Measurements from ENCODE around the gene CKMT2.
"Not testable (repeated sequence)": the region's sequence is repeated elsewhere in the genome, so short reads cannot be mapped to it uniquely, and the experiment has no call there.

The CKMT2 gene

GRCh38 chr5:81245871-81246235 lies 12.7 kb downstream of the CKMT2 start:
- no peak overlapping the region for H2AFZ ChIP-seq (ENCODE audit: low read depth, low read length)
- no peaks in the 10 kb centered on the region for H3K4me1 ChIP-seq (ENCODE audit: insufficient read depth, low read length)
- no peaks in the 10 kb centered on the region for H3K27me3 ChIP-seq (ENCODE audit: insufficient read depth, low read length)
- no peak overlapping the region for H3K4me3 ChIP-seq (ENCODE audit: low read length)
- peaks cover 2% of the 10 kb centered on the region for H3K36me3 ChIP-seq (ENCODE audit: insufficient read depth, low read length)
- no peaks in the 10 kb centered on the region for H3K9me3 ChIP-seq (ENCODE audit: low read length)

DNA sequence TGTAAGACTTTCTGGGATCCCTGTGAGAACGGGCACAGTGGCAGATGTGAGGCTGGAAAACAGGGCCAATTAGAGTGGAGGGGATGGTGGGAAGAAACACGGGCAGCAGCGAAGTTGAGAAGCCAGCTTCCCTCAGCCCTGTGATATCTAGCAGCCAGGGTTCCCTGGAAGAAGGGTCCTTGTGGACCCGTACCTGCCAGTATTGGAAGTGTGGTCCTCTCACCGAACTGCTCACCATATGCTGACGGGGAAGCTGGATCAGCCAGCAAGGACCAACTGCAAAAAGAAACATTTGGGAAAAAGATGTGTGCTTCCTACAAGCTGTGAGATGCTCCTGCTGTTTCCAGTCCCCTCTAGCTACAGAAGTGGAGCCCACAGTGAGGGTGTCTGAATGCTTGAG lies 13.6 kb downstream of the CKMT2 start:
- H3K4me1 ChIP-seq (ENCODE audit: insufficient read depth, low read length): no peaks in the 10 kb centered on the region
- H3K27me3 ChIP-seq (ENCODE audit: insufficient read depth, low read length): no peaks in the 10 kb centered on the region
- no peak overlapping the region for H2AFZ ChIP-seq (ENCODE audit: low read depth, low read length)
- peaks cover 2% of the 10 kb centered on the region for H3K36me3 ChIP-seq (ENCODE audit: insufficient read depth, low read length)
- no peak overlapping the region for H3K4me3 ChIP-seq (ENCODE audit: low read length)
- H3K9me3 ChIP-seq (ENCODE audit: low read length): no peaks in the 10 kb centered on the region

DNA sequence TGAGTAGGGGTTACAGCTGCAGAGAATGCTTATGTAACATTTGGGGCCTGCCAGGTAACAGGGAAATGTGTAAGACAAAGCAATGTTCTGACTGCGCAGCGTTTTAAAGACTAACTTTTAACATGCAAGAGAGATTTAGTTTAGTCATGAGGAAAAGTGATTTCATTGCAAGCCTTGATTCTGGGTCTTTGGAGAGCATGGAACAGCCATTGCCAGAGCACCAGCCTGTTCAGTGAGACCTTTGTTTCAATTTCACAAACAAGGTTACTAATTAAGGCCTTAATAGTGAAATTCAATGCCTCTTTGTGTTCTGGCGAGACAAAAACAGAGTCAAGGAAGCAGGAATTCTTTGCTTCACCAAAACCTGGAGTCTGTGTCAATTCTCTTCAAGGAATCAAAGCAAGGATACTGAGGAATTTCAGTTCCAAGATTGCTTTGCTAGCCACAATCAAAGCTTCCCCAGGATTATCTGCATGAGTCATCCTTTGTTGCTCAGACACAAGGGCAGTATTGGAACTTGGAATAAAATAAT lies 14.4 kb downstream of the CKMT2 start:
- no peak overlapping the region for H2AFZ ChIP-seq (ENCODE audit: low read depth, low read length)
- H3K9me3 ChIP-seq (ENCODE audit: low read length): no peaks in the 10 kb centered on the region
- peaks cover 2% of the 10 kb centered on the region for H3K36me3 ChIP-seq (ENCODE audit: insufficient read depth, low read length)
- no peaks in the 10 kb centered on the region for H3K4me1 ChIP-seq (ENCODE audit: insufficient read depth, low read length)
- H3K4me3 ChIP-seq (ENCODE audit: low read length): no peak overlapping the region
- no peaks in the 10 kb centered on the region for H3K27me3 ChIP-seq (ENCODE audit: insufficient read depth, low read length)

DNA sequence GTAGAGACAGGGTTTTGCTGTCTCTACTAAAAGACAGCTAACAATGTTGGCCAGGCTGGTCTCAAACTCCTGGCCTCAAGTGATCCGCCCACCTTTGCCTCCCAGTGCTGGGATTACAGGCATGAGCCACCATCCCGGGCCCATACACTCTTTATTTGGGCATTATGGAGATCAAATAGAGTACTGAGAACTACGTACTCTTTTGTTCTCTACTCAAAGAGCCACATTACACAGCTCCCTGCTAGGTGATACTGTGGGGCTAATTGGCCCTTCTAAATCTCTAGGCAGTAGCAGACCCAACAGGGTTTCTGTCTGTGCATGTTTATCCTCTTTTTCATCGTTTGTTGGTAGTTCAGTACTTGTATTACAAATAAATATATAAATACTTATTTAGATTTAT lies 16.1 kb downstream of the CKMT2 start:
- H3K9me3 ChIP-seq (ENCODE audit: low read length): peaks cover 4% of the 10 kb centered on the region
- H3K4me1 ChIP-seq (ENCODE audit: insufficient read depth, low read length): no peaks in the 10 kb centered on the region
- no peak overlapping the region for H3K4me3 ChIP-seq (ENCODE audit: low read length)
- H3K27me3 ChIP-seq (ENCODE audit: insufficient read depth, low read length): no peaks in the 10 kb centered on the region
- no peak overlapping the region for H2AFZ ChIP-seq (ENCODE audit: low read depth, low read length)
- peaks cover 2% of the 10 kb centered on the region for H3K36me3 ChIP-seq (ENCODE audit: insufficient read depth, low read length)

GRCh38 chr5:81250004-81250403 lies 16.9 kb downstream of the CKMT2 start:
- Histone ChIP-seq H2AFZ (ENCODE audit: low read depth, low read length) (no peak overlapping the region), H3K9me3 (ENCODE audit: low read length) (peaks cover 4% of the 10 kb centered on the region), H3K36me3 (ENCODE audit: insufficient read depth, low read length) (peaks cover 2% of the 10 kb centered on the region), H3K4me1 (ENCODE audit: insufficient read depth, low read length) (no peaks in the 10 kb centered on the region), H3K27me3 (ENCODE audit: insufficient read depth, low read length) (no peaks in the 10 kb centered on the region), H3K4me3 (ENCODE audit: low read length) (no peak overlapping the region)

DNA sequence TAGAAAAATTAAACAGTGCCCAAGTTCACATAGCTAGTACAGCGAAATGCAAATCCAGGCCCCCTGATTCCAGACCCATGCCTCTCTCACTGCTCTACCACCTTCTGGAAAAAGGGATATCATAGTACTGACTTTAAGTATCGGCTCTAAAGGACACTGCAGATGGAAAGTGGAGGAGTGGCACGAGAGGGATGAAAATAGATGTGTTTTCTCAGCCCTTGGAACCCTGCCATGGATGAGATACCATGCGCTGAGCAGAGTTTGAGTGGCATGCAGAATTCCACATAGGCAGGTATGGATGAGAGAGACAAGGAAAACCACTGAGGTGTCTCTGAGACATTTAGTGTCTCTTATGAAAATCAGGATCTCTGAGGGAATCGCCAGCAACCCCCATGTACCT lies 18.8 kb downstream of the CKMT2 start:
- Histone ChIP-seq H2AFZ (ENCODE audit: low read depth, low read length) (no peak overlapping the region), H3K27me3 (ENCODE audit: insufficient read depth, low read length) (no peaks in the 10 kb centered on the region), H3K4me1 (ENCODE audit: insufficient read depth, low read length) (no peaks in the 10 kb centered on the region), H3K36me3 (ENCODE audit: insufficient read depth, low read length) (no peaks in the 10 kb centered on the region), H3K4me3 (ENCODE audit: low read length) (no peak overlapping the region), H3K9me3 (ENCODE audit: low read length) (peaks cover 4% of the 10 kb centered on the region)

GRCh38 chr5:81252904-81253303 lies 19.8 kb downstream of the CKMT2 start:
- no peaks in the 10 kb centered on the region for H3K4me1 ChIP-seq (ENCODE audit: insufficient read depth, low read length)
- peaks cover 4% of the 10 kb centered on the region for H3K9me3 ChIP-seq (ENCODE audit: low read length)
- no peak overlapping the region for H2AFZ ChIP-seq (ENCODE audit: low read depth, low read length)
- H3K27me3 ChIP-seq (ENCODE audit: insufficient read depth, low read length): no peaks in the 10 kb centered on the region
- H3K36me3 ChIP-seq (ENCODE audit: insufficient read depth, low read length): no peaks in the 10 kb centered on the region
- no peak overlapping the region for H3K4me3 ChIP-seq (ENCODE audit: low read length)

DNA sequence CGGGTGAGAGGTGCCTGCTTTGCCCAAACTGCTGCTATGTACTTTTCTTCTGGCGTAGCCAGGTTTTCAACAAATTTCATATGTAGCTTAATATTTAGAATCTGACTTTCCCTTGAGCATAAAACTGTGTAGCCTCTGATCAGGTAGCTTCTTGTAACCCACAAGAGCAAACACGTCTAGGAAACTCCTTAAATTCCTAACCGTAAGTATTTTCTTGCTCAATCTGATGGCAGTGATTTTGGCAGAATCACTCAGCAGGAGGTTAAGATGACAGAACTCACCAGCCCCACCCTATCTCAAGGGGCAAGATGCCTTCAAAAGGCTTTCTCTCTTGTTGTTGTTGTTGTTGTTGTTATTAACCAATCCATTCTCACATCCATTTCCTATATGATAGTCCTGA lies 20.8 kb downstream of the CKMT2 start:
- H3K4me3 ChIP-seq (ENCODE audit: low read length): no peak overlapping the region
- H3K4me1 ChIP-seq (ENCODE audit: insufficient read depth, low read length): no peaks in the 10 kb centered on the region
- no peaks in the 10 kb centered on the region for H3K36me3 ChIP-seq (ENCODE audit: insufficient read depth, low read length)
- H3K27me3 ChIP-seq (ENCODE audit: insufficient read depth, low read length): no peaks in the 10 kb centered on the region
- H3K9me3 ChIP-seq (ENCODE audit: low read length): peaks cover 4% of the 10 kb centered on the region
- no peak overlapping the region for H2AFZ ChIP-seq (ENCODE audit: low read depth, low read length)

GRCh38 chr5:81254886-81255559 lies 21.9 kb downstream of the CKMT2 start:
- Histone ChIP-seq H3K4me3 (ENCODE audit: low read length) (no peak overlapping the region), H3K4me1 (ENCODE audit: insufficient read depth, low read length) (no peaks in the 10 kb centered on the region), H2AFZ (ENCODE audit: low read depth, low read length) (no peak overlapping the region), H3K9me3 (ENCODE audit: low read length) (peaks cover 7% of the 10 kb centered on the region), H3K36me3 (ENCODE audit: insufficient read depth, low read length) (no peaks in the 10 kb centered on the region), H3K27me3 (ENCODE audit: insufficient read depth, low read length) (no peaks in the 10 kb centered on the region)

DNA sequence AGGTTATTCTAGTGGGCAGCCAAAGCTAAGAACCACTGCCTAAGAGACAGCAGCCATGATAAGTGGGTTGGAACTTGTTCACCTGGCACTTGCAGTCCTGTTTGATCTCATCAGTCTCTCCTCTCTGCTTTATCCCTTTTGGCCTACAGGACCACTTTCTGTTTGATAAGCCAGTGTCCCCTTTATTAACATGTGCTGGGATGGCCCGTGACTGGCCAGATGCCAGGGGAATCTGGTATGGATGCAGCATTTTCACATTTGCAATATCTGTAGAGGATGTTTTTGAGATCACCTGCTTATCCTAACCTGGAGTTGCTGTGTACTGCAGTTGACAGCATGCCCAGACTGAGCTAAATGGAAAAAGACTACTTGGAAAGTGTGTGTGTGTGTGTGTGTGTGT lies 23.6 kb downstream of the CKMT2 start:
- no peaks in the 10 kb centered on the region for H3K36me3 ChIP-seq (ENCODE audit: insufficient read depth, low read length)
- no peak overlapping the region for H2AFZ ChIP-seq (ENCODE audit: low read depth, low read length)
- H3K4me1 ChIP-seq (ENCODE audit: insufficient read depth, low read length): no peaks in the 10 kb centered on the region
- H3K9me3 ChIP-seq (ENCODE audit: low read length): peaks cover 7% of the 10 kb centered on the region
- no peaks in the 10 kb centered on the region for H3K27me3 ChIP-seq (ENCODE audit: insufficient read depth, low read length)
- H3K4me3 ChIP-seq (ENCODE audit: low read length): no peak overlapping the region

- not testable (repeated sequence) for H2AFZ ChIP-seq (ENCODE audit: low read depth, low read length); H3K36me3 ChIP-seq (ENCODE audit: insufficient read depth, low read length); H3K4me1 ChIP-seq (ENCODE audit: insufficient read depth, low read length); H3K4me3 ChIP-seq (ENCODE audit: low read length); H3K9me3 ChIP-seq (ENCODE audit: low read length); H3K27me3 ChIP-seq (ENCODE audit: insufficient read depth, low read length)
These were observed 29.7 kb downstream of the CKMT2 start for GRCh38 chr5:81262796-81263195.

DNA sequence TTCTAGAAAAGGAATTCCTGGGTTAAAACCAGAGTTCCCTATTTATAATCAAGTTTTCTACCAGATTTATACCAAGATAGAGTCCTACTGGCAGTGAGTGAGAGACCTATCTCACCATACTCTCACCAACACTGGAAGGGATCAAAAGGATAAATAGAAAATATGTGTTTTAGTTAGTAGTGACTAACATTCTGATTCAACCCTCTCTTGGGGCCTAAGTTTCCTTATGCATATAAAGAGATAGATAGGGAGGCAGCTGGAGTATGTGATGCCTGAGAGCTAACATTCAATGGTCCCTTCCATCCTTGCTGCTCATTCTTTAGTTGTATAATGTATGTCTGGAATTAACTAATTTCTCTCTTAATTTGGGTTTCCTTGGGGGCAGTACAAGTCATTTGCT lies 32.0 kb downstream of the CKMT2 start:
- Histone ChIP-seq H3K27me3 (ENCODE audit: insufficient read depth, low read length) (no peaks in the 10 kb centered on the region), H3K9me3 (ENCODE audit: low read length) (peaks cover 3% of the 10 kb centered on the region)

GRCh38 chr5:81268521-81269196 lies 35.5 kb downstream of the CKMT2 start:
- H3K27me3 ChIP-seq (ENCODE audit: insufficient read depth, low read length): no peaks in the 10 kb centered on the region
- no peak overlapping the region for H3K4me3 ChIP-seq (ENCODE audit: low read length)
- H3K36me3 ChIP-seq (ENCODE audit: insufficient read depth, low read length): no peaks in the 10 kb centered on the region
- H3K9me3 ChIP-seq (ENCODE audit: low read length): peaks cover 3% of the 10 kb centered on the region
- no peak overlapping the region for H2AFZ ChIP-seq (ENCODE audit: low read depth, low read length)
- peaks cover 3% of the 10 kb centered on the region for H3K4me1 ChIP-seq (ENCODE audit: insufficient read depth, low read length)

More for the DNA sequence above, 32.0 kb downstream of the CKMT2 start:
- Histone ChIP-seq H3K36me3 (ENCODE audit: insufficient read depth, low read length) (no peaks in the 10 kb centered on the region), H2AFZ (ENCODE audit: low read depth, low read length) (no peak overlapping the region), H3K4me1 (ENCODE audit: insufficient read depth, low read length) (peaks cover 3% of the 10 kb centered on the region), H3K4me3 (ENCODE audit: low read length) (no peak overlapping the region)

Data from neuron (in vitro differentiated cells).